Thymus (tissue), 11 donors: ENCODE results near the gene COLQ. TPM values are rescaled to one million over a fixed set of nuclear protein-coding genes. Genes with fewer than 3 reads are reported as not detected.
A peak's percentile ranks its signal among the peaks of the same experiment; 100 is the strongest.
"Not testable (repeated sequence)": the region's sequence is repeated elsewhere in the genome, so short reads cannot be mapped to it uniquely, and the experiment has no call there.

ENCODE experiments used
- DNase-seq, 9 donors: peaks; one replicate each; pipeline ENCODE4 v3.0.0-alpha.2; 2013; ENCODE audit warnings: low spot score in 9 of 9, low read depth in 6 of 9, missing footprints in 1 of 9
- H3K27ac ChIP-seq, 2 donors: one replicate each; pipeline ENCODE4 v1.5.1; 2013; ENCODE audit warnings: control low read depth in 1 of 2, low read depth in 1 of 2, low read length in 1 of 2, mild to moderate bottlenecking in 1 of 2, moderate library complexity in 1 of 2
- H3K27me3 ChIP-seq, 2 donors: one replicate each; pipeline ENCODE4 v1.5.1; 2013; ENCODE audit warnings: low read length in 1 of 2; ENCODE audit not compliant: control insufficient read depth in 2 of 2, insufficient read depth in 1 of 2
- H3K36me3 ChIP-seq, 2 donors: one replicate each; pipeline ENCODE4 v1.5.1; 2013; ENCODE audit warnings: low read length in 1 of 2, mild to moderate bottlenecking in 1 of 2, moderate library complexity in 1 of 2; ENCODE audit not compliant: control insufficient read depth in 2 of 2, insufficient read depth in 2 of 2
- H3K4me1 ChIP-seq, 2 donors: one replicate each; pipeline ENCODE4 v1.5.1; 2013; ENCODE audit warnings: low read length in 2 of 2; ENCODE audit not compliant: control insufficient read depth in 2 of 2, insufficient read depth in 2 of 2
- H3K4me3 ChIP-seq, 2 donors: one replicate each; pipeline ENCODE4 v1.5.1; 2013; ENCODE audit warnings: low read length in 2 of 2, control low read depth in 1 of 2, mild to moderate bottlenecking in 1 of 2
- H3K9me3 ChIP-seq, 2 donors: one replicate each; pipeline ENCODE4 v1.5.1; 2013; ENCODE audit warnings: low read length in 1 of 2, mild to moderate bottlenecking in 1 of 2; ENCODE audit not compliant: control insufficient read depth in 2 of 2, insufficient read depth in 1 of 2
- WGBS: extraction: QIAGEN DNeasy Blood & Tissue Kit; methylation state at CpG from one replicate; pipeline ENCODE4 v1.1.7; 2013; 5-methylcytosine and 5-hydroxymethylcytosine counted together
- polyA plus RNA-seq: library from polyadenylated mRNA; stranded (reverse); fragments of 200-250 nt; gene quantifications from one replicate; pipeline ENCODE4 v1.2.3, GENCODE V29; 2013
- total RNA-seq: library from RNA; stranded (reverse); fragments of 120-200 nt; gene quantifications from one replicate; pipeline ENCODE4 v1.2.4, GENCODE V29; 2013
- donor health status: healthy.

Gene COLQ
- total and polyA plus RNA-seq, 2 donors: 4.2 to 6.2 TPM

DNA sequence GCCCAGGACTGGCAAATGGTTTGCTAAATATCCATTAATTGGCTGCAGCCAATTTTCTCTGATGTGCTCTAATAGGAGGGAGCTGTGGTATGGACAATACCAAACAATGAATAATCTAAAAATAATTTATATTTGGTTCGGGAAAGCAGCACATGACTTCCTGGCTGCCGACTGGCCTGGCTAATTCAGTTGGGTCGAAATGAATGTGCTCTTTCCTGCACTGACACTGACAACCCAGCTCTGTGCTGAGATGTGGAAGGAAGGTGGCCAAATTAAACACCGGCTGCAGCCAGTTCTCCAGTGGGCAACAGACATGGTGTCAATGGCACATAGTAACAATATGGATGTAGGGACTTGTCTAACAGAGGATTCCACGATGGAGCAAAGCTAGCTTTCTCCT lies 21.1 kb upstream of the COLQ start:
- Histone ChIP-seq H3K4me1 (no peaks in the 10 kb centered on the region), H3K27me3 (no peaks in the 10 kb centered on the region), H3K9me3 (peaks cover 0 to 3% of the 10 kb centered on the region in 2 donors), H3K4me3 (no peak overlapping the region), H3K27ac (no peak overlapping the region), H3K36me3 (no peaks in the 10 kb centered on the region)
- no peak for DNase-seq
- 65% methylated on average over 5 of the region's 5 CpGs for WGBS

DNA sequence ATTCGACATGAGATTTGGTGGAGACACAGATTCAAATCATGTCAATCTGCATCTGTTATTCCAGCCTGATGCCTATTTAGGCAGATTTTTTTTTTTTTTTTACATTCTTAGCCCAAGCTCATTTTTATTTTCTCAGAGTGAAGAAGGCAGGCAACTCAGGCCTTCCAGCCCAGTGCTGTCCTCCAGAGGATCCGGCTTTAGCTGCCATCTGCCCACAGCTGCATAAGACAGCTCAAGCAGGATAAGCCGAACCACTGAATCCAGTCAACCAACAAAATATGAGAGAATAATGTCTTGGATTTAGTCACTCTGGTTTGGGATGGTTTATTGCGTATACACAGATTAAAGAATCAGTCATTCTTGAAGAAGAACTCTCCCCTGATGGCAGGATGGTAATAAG lies 19.9 kb upstream of the COLQ start:
- no peaks in the 10 kb centered on the region for H3K9me3 ChIP-seq
- H3K27ac ChIP-seq: no peak overlapping the region
- H3K36me3 ChIP-seq: no peaks in the 10 kb centered on the region
- 97% methylated on average over 4 of the region's 4 CpGs for WGBS
- no peaks in the 10 kb centered on the region for H3K4me1 ChIP-seq
- no peak for DNase-seq
- no peak overlapping the region for H3K4me3 ChIP-seq
- H3K27me3 ChIP-seq: no peaks in the 10 kb centered on the region

DNA sequence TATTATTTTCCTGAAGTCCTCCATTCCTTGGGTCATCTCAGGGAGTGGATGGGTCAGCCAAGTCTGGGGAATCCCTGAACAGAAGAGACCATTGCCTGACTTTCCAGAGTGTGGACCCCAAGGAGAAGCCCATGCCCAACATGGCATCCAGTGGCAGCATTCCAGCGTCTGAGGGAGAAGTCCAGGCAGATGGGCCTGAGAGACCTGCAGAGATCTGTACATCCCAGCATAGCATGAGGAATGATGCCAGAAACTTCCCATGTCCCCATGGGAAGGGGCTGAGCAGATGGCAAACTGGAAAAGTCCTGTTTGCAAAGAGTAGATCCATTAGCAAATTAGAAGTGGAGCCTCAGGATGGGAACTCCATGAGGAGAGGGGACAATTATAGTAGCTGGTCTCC lies 17.6 kb upstream of the COLQ start:
- H3K27ac ChIP-seq: no peak overlapping the region
- H3K4me1 ChIP-seq: peaks cover 0 to 5% of the 10 kb centered on the region in 2 donors
- no peaks in the 10 kb centered on the region for H3K27me3 ChIP-seq
- WGBS: 98% methylated on average over 1 of the region's 1 CpG
- H3K9me3 ChIP-seq: no peaks in the 10 kb centered on the region
- no peak overlapping the region for H3K4me3 ChIP-seq
- H3K36me3 ChIP-seq: no peaks in the 10 kb centered on the region
- no peak for DNase-seq

DNA sequence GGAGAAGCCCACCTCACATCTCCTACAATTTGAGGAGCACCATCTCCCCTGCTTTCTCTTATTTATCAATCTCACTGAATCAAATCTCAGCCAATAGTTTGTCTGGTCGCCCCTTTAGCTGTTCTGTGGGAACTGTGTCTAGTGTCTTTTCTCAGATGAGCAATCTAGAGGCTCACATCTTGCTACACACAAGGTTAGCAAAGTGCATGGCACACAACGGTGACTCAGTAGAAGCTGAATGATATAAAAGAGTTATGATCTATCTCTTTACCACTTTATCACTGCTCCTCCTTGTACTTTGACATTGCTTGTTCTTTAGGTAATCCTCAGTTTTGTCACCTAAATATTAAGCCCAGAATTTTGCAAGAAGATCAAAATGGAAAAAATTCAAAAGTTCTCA lies 16.8 kb upstream of the COLQ start:
- Histone ChIP-seq H3K27ac (no peak overlapping the region), H3K4me3 (no peak overlapping the region)
- WGBS: 95% methylated on average over 2 of the region's 2 CpGs

DNA sequence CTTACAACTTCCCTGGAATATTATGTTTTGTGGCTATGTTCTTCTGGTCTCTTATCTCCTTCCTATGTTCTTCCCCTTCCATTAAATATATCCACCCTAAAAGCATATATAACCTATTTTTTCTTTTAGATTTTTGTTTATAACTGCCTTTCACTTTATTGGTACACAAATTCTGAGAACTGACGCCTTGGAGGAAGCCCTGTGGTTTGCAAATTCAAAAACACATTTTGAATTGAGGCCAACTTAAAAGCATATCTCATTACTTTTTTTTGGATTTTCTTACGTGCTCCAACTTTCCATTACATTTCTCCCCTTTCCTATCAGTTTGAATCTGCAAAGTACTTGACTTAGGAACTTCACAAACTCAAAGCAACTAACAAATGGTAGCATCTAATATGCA lies 15.3 kb upstream of the COLQ start:
- no peak for DNase-seq
- WGBS: 9% methylated on average over 2 of the region's 2 CpGs
- H3K27me3 ChIP-seq: no peaks in the 10 kb centered on the region

More for the DNA sequence above, 16.8 kb upstream of the COLQ start:
- H3K4me1 ChIP-seq: peaks cover 0 to 5% of the 10 kb centered on the region in 2 donors
- H3K9me3 ChIP-seq: no peaks in the 10 kb centered on the region
- DNase-seq: no peak
- no peaks in the 10 kb centered on the region for H3K36me3 ChIP-seq
- H3K27me3 ChIP-seq: no peaks in the 10 kb centered on the region

DNA sequence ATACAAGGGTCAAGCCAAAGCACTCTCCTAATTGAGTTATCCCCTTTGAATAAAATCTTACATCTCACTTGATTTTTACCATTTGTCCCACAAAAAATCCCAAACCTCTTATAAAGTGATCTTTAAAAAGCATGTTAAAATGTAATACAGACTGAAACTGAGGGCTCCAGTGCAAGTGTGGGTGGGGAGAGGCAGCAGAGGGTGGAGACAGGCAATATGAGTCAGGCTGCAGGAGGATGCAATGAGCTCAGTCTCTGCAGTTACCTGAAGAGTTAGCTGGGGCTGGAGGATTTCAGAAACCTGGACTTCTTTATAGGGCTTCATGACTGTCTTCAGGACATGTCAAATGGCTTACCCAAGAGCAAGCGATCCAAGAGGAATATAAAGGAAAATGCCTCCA lies 14.2 kb upstream of the COLQ start:
- Histone ChIP-seq H3K36me3 (no peaks in the 10 kb centered on the region), H3K4me3 (no peak overlapping the region), H3K9me3 (no peaks in the 10 kb centered on the region), H3K4me1 (peaks cover 0 to 5% of the 10 kb centered on the region in 2 donors), H3K27me3 (no peaks in the 10 kb centered on the region), H3K27ac (no peak overlapping the region)
- DNase-seq: no peak
- WGBS: 100% methylated on average over 1 of the region's 1 CpG

More for the DNA sequence above, 15.3 kb upstream of the COLQ start:
- Histone ChIP-seq H3K4me3 (no peak overlapping the region), H3K36me3 (no peaks in the 10 kb centered on the region), H3K4me1 (peaks cover 0 to 5% of the 10 kb centered on the region in 2 donors), H3K27ac (peak overlapping the region in 1 of 2 donors; percentile 7), H3K9me3 (no peaks in the 10 kb centered on the region)

DNA sequence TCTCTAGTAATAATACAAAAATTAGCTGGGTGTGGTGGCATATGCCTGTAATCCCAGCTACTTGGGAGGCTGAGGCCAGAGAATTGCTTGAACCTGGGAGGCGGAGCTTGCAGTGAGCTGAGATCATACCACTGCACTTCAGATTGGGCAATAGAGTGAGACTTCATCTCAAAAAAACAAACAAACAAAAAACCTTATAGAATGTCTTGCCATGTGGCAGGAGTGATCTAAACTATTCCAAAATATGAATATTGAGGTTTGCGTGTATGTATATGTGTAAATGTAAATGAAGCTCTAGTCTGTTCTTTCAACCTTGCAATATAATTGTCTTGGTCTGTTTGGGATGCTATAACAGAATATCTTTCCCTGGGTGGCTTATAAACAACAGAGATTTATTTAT lies 11.1 kb upstream of the COLQ start:
- H3K27ac ChIP-seq, H3K4me1 ChIP-seq, H3K4me3 ChIP-seq, H3K27me3 ChIP-seq, H3K9me3 ChIP-seq, H3K36me3 ChIP-seq, DNase-seq: not testable (repeated sequence)
- WGBS: 98% methylated on average over 2 of the region's 2 CpGs

DNA sequence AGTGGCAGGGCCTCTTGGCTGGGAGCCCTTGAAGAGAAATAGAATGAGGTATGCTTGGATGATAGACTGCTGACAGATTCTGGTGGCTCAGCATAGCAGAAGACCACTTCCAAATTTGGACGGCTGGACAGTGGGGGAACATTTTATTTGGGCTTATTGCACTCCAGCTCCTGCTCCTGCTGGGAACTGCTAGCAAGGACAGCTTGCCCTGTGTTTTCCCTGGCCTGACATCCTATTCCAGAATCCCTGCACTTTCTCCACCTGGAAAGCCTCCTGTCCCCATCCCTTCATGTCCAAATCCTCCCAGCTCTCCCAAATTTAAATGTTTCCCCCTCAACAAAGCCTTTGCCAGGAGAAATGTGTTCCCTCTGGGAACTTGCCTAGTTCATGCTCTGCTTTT lies 9.8 kb upstream of the COLQ start:
- Histone ChIP-seq H3K36me3 (no peaks in the 10 kb centered on the region), H3K27me3 (no peaks in the 10 kb centered on the region), H3K27ac (no peak overlapping the region), H3K4me1 (peaks cover 0 to 5% of the 10 kb centered on the region in 2 donors), H3K4me3 (no peak overlapping the region), H3K9me3 (peaks cover 0 to 2% of the 10 kb centered on the region in 2 donors)
- 97% methylated on average over 1 of the region's 1 CpG for WGBS
- DNase-seq: no peak

DNA sequence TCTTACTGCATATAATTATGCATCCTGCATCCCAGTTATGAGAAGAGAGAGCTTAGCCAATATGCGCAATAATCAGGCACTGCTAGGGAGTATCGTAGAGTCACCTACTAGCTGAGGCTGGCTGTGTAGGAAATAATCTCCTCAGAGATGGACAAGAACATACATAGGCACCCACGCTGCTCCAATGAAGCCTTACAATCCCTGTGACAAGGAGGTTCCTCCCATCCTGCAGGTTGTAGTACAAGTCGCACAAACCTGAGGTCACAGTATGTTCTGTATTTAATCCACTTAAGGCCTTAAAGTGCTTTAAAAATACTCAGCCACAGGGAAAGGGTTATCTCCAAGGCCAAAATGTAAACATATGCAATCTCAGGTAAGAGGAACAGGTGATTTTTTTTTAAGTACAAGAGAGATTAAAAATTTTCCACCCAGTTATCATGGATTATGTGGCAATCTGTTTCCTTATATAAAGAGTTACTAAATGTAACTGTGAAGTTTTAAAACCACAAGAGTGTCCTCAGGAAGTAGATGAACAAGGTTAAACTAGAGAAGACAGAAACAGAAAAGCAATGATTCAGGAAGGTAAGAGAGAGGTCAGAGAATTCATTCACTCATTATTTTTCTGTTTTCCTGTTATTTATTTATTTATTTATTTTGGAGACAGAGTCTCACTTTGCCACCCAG lies 7.5 kb upstream of the COLQ start:
- H3K4me1 ChIP-seq: no peaks in the 10 kb centered on the region
- no peak for DNase-seq
- peaks cover 0 to 2% of the 10 kb centered on the region in 2 donors for H3K9me3 ChIP-seq
- no peaks in the 10 kb centered on the region for H3K27me3 ChIP-seq
- 88% methylated on average over 4 of the region's 4 CpGs for WGBS
- H3K27ac ChIP-seq: no peak overlapping the region
- no peak overlapping the region for H3K4me3 ChIP-seq
- H3K36me3 ChIP-seq: no peaks in the 10 kb centered on the region
